Mucosa of rectum (tissue), 2 donors: ENCODE data around the gene OR9I1.

Experiments
- H3K27ac ChIP-seq, 2 donors: one replicate each; pipeline ENCODE4 v1.7.0; 2013; ENCODE audit warnings: inconsistent platforms in 2 of 2, low read depth in 2 of 2, low read length in 2 of 2
- H3K27me3 ChIP-seq, 2 donors: one replicate each; pipeline ENCODE4 v1.7.0; 2013; ENCODE audit warnings: low read length in 2 of 2; ENCODE audit not compliant: control insufficient read depth in 2 of 2, insufficient read depth in 2 of 2
- H3K36me3 ChIP-seq, 2 donors: one replicate each; pipeline ENCODE4 v1.7.0; 2013; ENCODE audit warnings: low read length in 2 of 2; ENCODE audit not compliant: control insufficient read depth in 2 of 2, insufficient read depth in 2 of 2
- H3K4me1 ChIP-seq, 2 donors: one replicate each; pipeline ENCODE4 v1.7.0; 2013; ENCODE audit warnings: low read length in 2 of 2, mild to moderate bottlenecking in 1 of 2; ENCODE audit not compliant: control insufficient read depth in 2 of 2, insufficient read depth in 2 of 2
- H3K4me3 ChIP-seq, 2 donors: one replicate each; pipeline ENCODE4 v1.7.0; 2013; ENCODE audit warnings: low read length in 2 of 2
- H3K9ac ChIP-seq, 2 donors: one replicate each; pipeline ENCODE4 v1.7.0; 2013; ENCODE audit warnings: low read length in 2 of 2, low read depth in 1 of 2, mild to moderate bottlenecking in 1 of 2
- H3K9me3 ChIP-seq, 2 donors: one replicate each; pipeline ENCODE4 v1.7.0; 2013; ENCODE audit warnings: low read length in 2 of 2; ENCODE audit not compliant: control insufficient read depth in 2 of 2
- donor health status: healthy.
- donor health status: Normal muscosa, but diverticular disease.

OR9I1 gene

GRCh38 chr11:58125469-58125868 is at the start of gene OR9I1:
OR9I1 (minus strand) TSS chr11:58125530; CDS start chr11:58119444, 6,086 bp downstream.
- Histone ChIP-seq H3K4me3 (no peak within 1 kb of the TSS), H3K27me3 (no peaks in the 10 kb centered on the region), H3K4me1 (no peaks in the 10 kb centered on the region), H3K9me3 (no peaks in the 10 kb centered on the region), H3K36me3 (no peaks in the 10 kb centered on the region), H3K9ac (no peak within 1 kb of the TSS), H3K27ac (no peak within 1 kb of the TSS)

- Histone ChIP-seq H3K4me1 (peaks cover 0 to 5% of the 10 kb centered on the region in 2 donors), H3K27me3 (no peaks in the 10 kb centered on the region), H3K9me3 (no peaks in the 10 kb centered on the region), H3K4me3 (no peak overlapping the region), H3K9ac (no peak overlapping the region), H3K27ac (no peak overlapping the region), H3K36me3 (no peaks in the 10 kb centered on the region)
Observed at GRCh38 chr11:58165504-58166106, 40.3 kb upstream of the OR9I1 start.

- no peaks in the 10 kb centered on the region for H3K36me3 ChIP-seq
- no peak overlapping the region for H3K9ac ChIP-seq
- no peak overlapping the region for H3K27ac ChIP-seq
- H3K9me3 ChIP-seq: no peaks in the 10 kb centered on the region
- H3K27me3 ChIP-seq: no peaks in the 10 kb centered on the region
- H3K4me1 ChIP-seq: peaks cover 0 to 5% of the 10 kb centered on the region in 2 donors
- no peak overlapping the region for H3K4me3 ChIP-seq
Observed at GRCh38 chr11:58164990-58165389, 39.7 kb upstream of the OR9I1 start.

- Histone ChIP-seq H3K9me3 (no peaks in the 10 kb centered on the region), H3K27ac (no peak overlapping the region), H3K27me3 (no peaks in the 10 kb centered on the region), H3K4me1 (peaks cover 0 to 5% of the 10 kb centered on the region in 2 donors), H3K4me3 (no peak overlapping the region), H3K36me3 (no peaks in the 10 kb centered on the region), H3K9ac (no peak overlapping the region)
Observed at GRCh38 chr11:58164389-58164788, 39.1 kb upstream of the OR9I1 start.

- H3K27me3 ChIP-seq: no peaks in the 10 kb centered on the region
- no peak overlapping the region for H3K4me3 ChIP-seq
- no peaks in the 10 kb centered on the region for H3K36me3 ChIP-seq
- no peak overlapping the region for H3K9ac ChIP-seq
- H3K9me3 ChIP-seq: no peaks in the 10 kb centered on the region
- no peaks in the 10 kb centered on the region for H3K4me1 ChIP-seq
- no peak overlapping the region for H3K27ac ChIP-seq
Observed at GRCh38 chr11:58152781-58153180, 27.5 kb upstream of the OR9I1 start.

- no peaks in the 10 kb centered on the region for H3K27me3 ChIP-seq
- H3K36me3 ChIP-seq: no peaks in the 10 kb centered on the region
- H3K9me3 ChIP-seq: no peaks in the 10 kb centered on the region
- no peak overlapping the region for H3K27ac ChIP-seq
- H3K4me1 ChIP-seq: no peaks in the 10 kb centered on the region
- no peak overlapping the region for H3K4me3 ChIP-seq
- H3K9ac ChIP-seq: no peak overlapping the region
Observed at GRCh38 chr11:58142761-58143160, 17.4 kb upstream of the OR9I1 start.

- H3K36me3 ChIP-seq: no peaks in the 10 kb centered on the region
Observed at GRCh38 chr11:58135171-58135570, 9.8 kb upstream of the OR9I1 start.

GRCh38 chr11:58134151-58134550 is 8.8 kb upstream of the OR9I1 start:
- Histone ChIP-seq H3K36me3 (no peaks in the 10 kb centered on the region), H3K27ac (no peak overlapping the region), H3K4me3 (no peak overlapping the region)

More at GRCh38 chr11:58135171-58135570, 9.8 kb upstream of the OR9I1 start:
- Histone ChIP-seq H3K27ac (no peak overlapping the region), H3K27me3 (no peaks in the 10 kb centered on the region), H3K9me3 (no peaks in the 10 kb centered on the region), H3K4me1 (no peaks in the 10 kb centered on the region), H3K4me3 (no peak overlapping the region), H3K9ac (no peak overlapping the region)

GRCh38 chr11:58133309-58134076 is 8.2 kb upstream of the OR9I1 start:
- H3K4me1 ChIP-seq: no peaks in the 10 kb centered on the region
- no peaks in the 10 kb centered on the region for H3K27me3 ChIP-seq
- H3K36me3 ChIP-seq: no peaks in the 10 kb centered on the region
- no peaks in the 10 kb centered on the region for H3K9me3 ChIP-seq
- H3K9ac ChIP-seq: no peak overlapping the region
- no peak overlapping the region for H3K27ac ChIP-seq
- H3K4me3 ChIP-seq: no peak overlapping the region

More at GRCh38 chr11:58134151-58134550, 8.8 kb upstream of the OR9I1 start:
- no peaks in the 10 kb centered on the region for H3K4me1 ChIP-seq
- H3K9me3 ChIP-seq: no peaks in the 10 kb centered on the region
- no peak overlapping the region for H3K9ac ChIP-seq
- no peaks in the 10 kb centered on the region for H3K27me3 ChIP-seq

GRCh38 chr11:58127350-58127749 is 2.0 kb upstream of the OR9I1 start:
- no peak overlapping the region for H3K4me3 ChIP-seq
- no peak overlapping the region for H3K9ac ChIP-seq
- no peaks in the 10 kb centered on the region for H3K4me1 ChIP-seq
- H3K27me3 ChIP-seq: no peaks in the 10 kb centered on the region
- no peak overlapping the region for H3K27ac ChIP-seq
- no peaks in the 10 kb centered on the region for H3K36me3 ChIP-seq
- H3K9me3 ChIP-seq: no peaks in the 10 kb centered on the region
